Left ventricle myocardium inferior (tissue), 1 donor: ENCODE results near the gene GPC6. TPM values are rescaled to one million over a fixed set of nuclear protein-coding genes. Genes with fewer than 3 reads are reported as not detected.

ENCODE experiments used
- DNase-seq: peaks from one replicate; pipeline ENCODE4 v3.0.0-alpha.2; 2020
- H3K27ac ChIP-seq: fragments of 200-600 bp; replicated peaks from 2 replicates; pipeline ENCODE4 v1.8.0; 2021
- H3K27me3 ChIP-seq: fragments of 200-600 bp; 2 replicates; pipeline ENCODE4 v1.8.0; 2021; ENCODE audit warnings: low read depth
- H3K36me3 ChIP-seq: fragments of 200-600 bp; 2 replicates; pipeline ENCODE4 v1.8.0; 2021
- H3K4me1 ChIP-seq: fragments of 200-600 bp; 2 replicates; pipeline ENCODE4 v1.8.0; 2021
- H3K4me3 ChIP-seq: fragments of 200-600 bp; 2 replicates; pipeline ENCODE4 v1.8.0; 2021; ENCODE audit warnings: mild to moderate bottlenecking, moderate library complexity
- H3K9me3 ChIP-seq: fragments of 200-600 bp; replicated peaks from 2 replicates; pipeline ENCODE4 v1.8.0; 2021
- intact Hi-C: fragments of 100-400 bp; cut with micrococcal nuclease; formaldehyde crosslinking; loops from one replicate; pipeline ENCODE4 v1.11.0; 2022
- total RNA-seq: library from RNA; stranded (reverse); fragmentation: NEBNext Ultra II Directional; extraction: Animal tissue kit (Norgen Biotek cat#: 25700); gene quantifications from one replicate; pipeline ENCODE4 v1.2.1, GENCODE V29; 2021
- TF ChIP-seq, protein P1 (sequence below): fragments of 200-600 bp; IDR thresholded peaks from 2 replicates; pipeline ENCODE4 v1.8.0; 2021; ENCODE audit warnings: antibody characterized with exemption, mild to moderate bottlenecking, borderline replicate concordance
- donor health status: DM: no; HTN: yes; CAD: no; lungs with severe emphysema.

GPC6 gene
- total RNA-seq, 1 donor from 2014 or later, result 1.8 TPM

DNA sequence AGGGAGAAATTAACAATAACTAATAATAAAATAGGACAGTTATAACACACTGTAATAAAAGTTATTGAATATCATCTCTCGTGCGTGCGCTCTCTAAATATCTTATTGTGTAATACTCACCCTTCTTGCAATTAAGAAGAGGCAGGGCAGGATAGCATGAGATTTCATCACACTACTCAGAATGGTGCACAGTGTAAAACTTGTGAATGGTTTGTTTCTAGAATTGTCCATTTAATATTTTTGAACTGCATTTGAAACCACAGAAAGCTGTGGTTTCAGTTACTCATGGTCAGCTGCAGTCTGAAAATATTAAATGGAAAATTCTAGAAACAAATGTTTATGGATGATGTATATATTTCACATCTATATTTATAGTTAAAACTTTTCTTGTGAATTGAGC is 1091.8 kb downstream of the GPC6 start:
- no peak for DNase-seq
- intact Hi-C loops, result no loop called here
- no peaks in the 10 kb centered on the region for H3K36me3 ChIP-seq
- H3K27me3 ChIP-seq, result no peaks in the 10 kb centered on the region
- H3K9me3 ChIP-seq, result no peaks in the 10 kb centered on the region
- H3K4me1 ChIP-seq, result peaks cover under 1% of the 10 kb centered on the region
- TF ChIP-seq, protein P1, sequence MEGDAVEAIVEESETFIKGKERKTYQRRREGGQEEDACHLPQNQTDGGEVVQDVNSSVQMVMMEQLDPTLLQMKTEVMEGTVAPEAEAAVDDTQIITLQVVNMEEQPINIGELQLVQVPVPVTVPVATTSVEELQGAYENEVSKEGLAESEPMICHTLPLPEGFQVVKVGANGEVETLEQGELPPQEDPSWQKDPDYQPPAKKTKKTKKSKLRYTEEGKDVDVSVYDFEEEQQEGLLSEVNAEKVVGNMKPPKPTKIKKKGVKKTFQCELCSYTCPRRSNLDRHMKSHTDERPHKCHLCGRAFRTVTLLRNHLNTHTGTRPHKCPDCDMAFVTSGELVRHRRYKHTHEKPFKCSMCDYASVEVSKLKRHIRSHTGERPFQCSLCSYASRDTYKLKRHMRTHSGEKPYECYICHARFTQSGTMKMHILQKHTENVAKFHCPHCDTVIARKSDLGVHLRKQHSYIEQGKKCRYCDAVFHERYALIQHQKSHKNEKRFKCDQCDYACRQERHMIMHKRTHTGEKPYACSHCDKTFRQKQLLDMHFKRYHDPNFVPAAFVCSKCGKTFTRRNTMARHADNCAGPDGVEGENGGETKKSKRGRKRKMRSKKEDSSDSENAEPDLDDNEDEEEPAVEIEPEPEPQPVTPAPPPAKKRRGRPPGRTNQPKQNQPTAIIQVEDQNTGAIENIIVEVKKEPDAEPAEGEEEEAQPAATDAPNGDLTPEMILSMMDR, result no peak
- H3K27ac ChIP-seq, result no peak overlapping the region
- no peak overlapping the region for H3K4me3 ChIP-seq

DNA sequence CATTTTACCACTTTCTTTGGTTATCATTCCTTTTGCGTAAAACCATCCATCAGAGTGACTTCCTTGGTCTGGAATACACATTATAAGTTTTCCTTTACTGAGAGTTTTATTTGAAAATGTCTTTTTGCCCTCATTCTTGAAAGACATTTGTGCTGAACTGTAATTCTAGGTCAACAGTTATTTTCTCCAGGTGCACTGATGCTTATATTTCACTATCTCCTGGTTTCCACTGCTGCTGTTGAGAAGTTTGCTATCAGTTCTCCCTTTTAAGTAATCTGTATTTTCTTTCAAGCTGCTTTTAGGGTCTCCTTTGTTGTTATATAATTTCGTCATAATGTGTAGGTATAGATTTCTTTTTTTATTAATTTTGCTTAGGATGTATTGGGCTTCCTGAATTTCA is 1092.9 kb downstream of the GPC6 start:
- H3K36me3 ChIP-seq, result no peaks in the 10 kb centered on the region
- H3K4me3 ChIP-seq, result no peak overlapping the region
- H3K9me3 ChIP-seq, result no peaks in the 10 kb centered on the region
- TF ChIP-seq, protein P1, result no peak
- no peaks in the 10 kb centered on the region for H3K27me3 ChIP-seq
- intact Hi-C loops, result no loop called here
- H3K27ac ChIP-seq, result no peak overlapping the region
- no peak for DNase-seq
- no peaks in the 10 kb centered on the region for H3K4me1 ChIP-seq

DNA sequence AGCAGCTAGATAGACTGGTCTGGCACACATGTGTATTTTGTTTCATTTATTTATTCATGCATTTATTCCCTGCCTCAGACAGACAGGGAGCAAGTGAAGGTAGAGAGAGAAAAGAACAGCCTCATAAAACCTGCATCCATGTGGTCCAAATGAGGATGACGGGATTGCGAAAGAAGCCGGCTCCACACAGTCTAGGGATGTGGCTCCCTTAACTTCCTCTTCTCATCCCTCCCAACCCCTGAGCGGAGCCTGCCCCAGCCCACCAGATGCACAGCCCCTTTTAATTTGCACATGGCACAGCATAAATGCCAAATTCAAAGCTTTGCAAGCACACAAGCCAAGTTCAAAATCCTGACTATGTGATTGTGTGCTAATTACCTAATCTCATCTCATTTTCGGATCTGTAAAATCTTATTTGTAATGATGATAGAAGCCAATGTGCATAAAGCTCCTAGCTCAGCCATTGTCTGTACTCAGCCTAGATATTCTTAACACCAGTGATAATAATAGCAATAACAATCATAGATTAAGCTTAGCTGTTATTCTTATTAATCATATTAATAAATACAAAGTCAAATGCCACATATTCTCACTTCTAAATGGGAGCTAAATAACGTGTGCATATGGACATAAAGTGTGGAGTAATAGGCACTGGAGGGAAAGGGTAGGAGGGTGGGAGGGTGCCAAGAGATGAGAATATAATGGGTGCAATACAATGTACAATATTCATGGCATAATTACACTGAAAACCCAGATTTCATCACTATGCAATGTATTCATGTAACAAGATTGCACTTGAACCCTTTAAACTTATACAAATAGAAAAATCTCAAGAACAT is 1096.5 kb downstream of the GPC6 start:
- H3K36me3 ChIP-seq, result no peaks in the 10 kb centered on the region
- no peak overlapping the region for H3K27ac ChIP-seq
- TF ChIP-seq, protein P1, result no peak
- no peaks in the 10 kb centered on the region for H3K4me1 ChIP-seq
- H3K27me3 ChIP-seq, result no peaks in the 10 kb centered on the region
- H3K9me3 ChIP-seq, result no peaks in the 10 kb centered on the region
- H3K4me3 ChIP-seq, result no peak overlapping the region
- no peak for DNase-seq
- intact Hi-C loops, result no loop called here

DNA sequence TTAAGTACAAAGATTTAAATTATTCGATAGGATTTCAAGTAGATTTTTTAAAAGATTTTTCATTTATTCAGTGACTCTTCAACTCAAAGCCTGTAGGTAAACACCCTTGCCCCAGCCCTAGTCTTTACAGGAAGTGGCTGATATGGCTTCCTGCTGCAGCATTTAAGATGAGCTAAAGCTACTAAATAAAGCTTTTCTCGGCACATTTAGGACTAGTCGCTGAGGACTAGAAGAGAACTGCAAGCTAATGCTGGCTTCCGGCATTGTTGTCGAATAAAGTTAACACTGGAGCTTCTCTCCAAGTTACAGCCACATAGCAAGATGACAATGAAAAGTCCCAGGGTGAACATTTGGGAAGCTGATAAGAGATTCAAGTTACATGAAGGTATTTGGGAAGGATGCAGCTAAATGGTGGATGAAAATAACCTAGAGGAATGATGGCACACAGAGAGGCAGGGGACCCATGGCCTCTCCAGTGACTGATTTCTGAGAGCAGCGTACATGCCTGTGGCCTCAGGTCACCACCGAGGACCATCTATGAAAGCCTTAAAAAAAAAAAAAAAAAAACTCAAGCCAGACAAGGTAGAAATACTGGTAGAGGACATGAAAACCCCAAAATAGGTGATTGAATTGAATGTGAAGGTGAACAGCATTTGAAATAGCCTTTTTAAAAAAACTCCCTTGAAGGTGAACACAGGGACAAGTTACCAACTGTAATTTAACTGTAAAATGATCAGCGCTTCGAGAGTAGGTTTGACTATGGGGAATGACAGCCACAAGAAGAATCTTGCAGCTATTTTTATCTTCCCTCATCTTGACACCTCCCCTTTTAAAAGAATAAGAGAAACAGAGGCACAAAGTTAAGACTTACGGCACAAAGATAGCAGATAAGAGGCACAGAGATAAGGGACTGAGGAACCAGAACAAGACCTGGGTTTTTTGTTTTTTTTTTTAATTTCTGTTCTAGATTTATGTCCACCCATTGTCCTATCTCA is 1097.5 kb downstream of the GPC6 start:
- no peak overlapping the region for H3K27ac ChIP-seq

More for the DNA sequence above, 1097.5 kb downstream of the GPC6 start:
- no peaks in the 10 kb centered on the region for H3K27me3 ChIP-seq
- DNase-seq, result no peak
- no peaks in the 10 kb centered on the region for H3K9me3 ChIP-seq
- intact Hi-C loops, result no loop called here
- H3K36me3 ChIP-seq, result no peaks in the 10 kb centered on the region
- TF ChIP-seq, protein P1, result no peak
- H3K4me1 ChIP-seq, result peaks cover 8% of the 10 kb centered on the region
- no peak overlapping the region for H3K4me3 ChIP-seq
